Left lobe of liver (tissue), 2 donors: ENCODE measurements around the gene SLX9. TPM values are rescaled to one million over a fixed set of nuclear protein-coding genes. Genes with fewer than 3 reads are reported as not detected.

ENCODE experiments used
- ATAC-seq: fragments of 200-7000 bp; cut with Tn5 transposase; one replicate; pipeline ENCODE4 v1.9.1; 2020; ENCODE audit warnings: mild to moderate bottlenecking, moderate library complexity
- DNase-seq: peaks from one replicate; pipeline ENCODE4 v3.0.0-alpha.2; 2020; ENCODE audit warnings: low spot score
- total RNA-seq: library from RNA; stranded (reverse); gene quantifications from one replicate; pipeline ENCODE4 v1.2.1, GENCODE V29; 2021
- donor health status: DM: no; HTN: no; CAD: no; lungs with moderate emphysema.
- donor health status: DM: no; HTN: yes; CAD: no.

SLX9 gene
- total RNA-seq, 1 donor from 2014 or later: 19.1 TPM

DNA sequence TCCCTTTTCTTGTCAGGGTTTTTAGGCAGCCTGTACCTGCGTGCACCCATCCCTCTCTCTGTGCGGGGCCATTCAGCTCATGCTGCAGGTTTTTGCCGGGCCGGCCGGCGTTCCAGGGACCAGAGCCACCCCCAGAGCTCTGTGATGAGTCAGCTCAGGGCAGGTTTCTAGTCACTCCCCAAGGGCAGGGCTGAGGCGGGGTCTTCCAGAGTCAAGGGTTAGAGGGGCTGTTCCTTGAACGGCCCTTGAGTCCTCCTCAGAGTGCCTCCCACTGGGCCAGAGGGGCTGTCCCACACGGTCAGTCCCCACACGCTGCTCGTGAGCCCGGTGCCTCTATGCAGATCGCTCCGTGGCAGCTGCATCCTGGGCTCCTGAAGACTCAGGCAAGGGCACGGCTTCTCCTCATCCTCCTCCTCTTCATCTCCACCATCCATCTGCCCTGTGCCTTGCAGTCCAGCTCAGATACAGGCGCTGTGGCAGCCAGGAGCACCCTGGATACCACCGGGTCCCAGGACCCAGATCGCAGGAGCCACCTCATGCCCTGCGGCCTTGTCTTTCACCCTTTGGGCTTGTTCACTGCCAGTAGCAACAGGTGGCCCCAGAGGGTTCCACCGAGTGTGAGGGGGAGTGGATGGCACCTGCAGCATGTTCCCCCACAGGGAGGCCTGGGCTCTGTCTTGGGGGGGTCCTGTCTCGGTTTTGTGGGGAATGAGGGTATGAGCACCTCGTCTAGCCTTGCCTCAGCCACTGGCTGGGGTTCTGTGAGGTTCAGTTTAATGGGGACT lies 17.4 kb downstream of the SLX9 start:
- ATAC-seq (no peak), DNase-seq (no peak)

DNA sequence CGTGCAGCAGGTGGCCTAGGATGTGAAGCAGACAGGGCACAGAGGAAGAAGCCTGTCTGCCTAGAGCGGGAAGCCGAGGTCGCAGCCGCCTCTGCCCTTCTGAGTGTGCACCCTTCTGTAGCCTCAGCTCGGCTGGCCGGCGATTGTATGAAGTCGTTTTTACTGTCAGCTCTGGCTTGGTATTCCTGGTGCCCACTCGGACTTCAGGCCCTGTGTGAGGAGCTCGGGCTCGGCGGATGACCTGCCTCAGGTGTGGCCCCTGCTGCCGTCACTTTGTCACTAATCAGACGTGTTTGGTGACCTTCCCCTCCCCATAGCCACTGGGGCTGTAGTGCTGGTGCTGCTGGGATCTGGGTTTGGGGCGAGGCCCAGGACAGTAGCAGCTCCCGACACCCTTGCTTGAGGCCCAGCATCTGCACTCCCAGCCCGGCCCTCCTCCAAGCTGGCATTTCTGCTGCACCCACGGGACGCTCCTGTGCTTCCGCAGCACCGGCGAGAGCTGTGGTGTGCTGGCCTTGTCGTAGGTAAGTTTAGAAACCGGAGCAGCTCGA lies 18.1 kb downstream of the SLX9 start:
- ATAC-seq (no peak), DNase-seq (no peak)

DNA sequence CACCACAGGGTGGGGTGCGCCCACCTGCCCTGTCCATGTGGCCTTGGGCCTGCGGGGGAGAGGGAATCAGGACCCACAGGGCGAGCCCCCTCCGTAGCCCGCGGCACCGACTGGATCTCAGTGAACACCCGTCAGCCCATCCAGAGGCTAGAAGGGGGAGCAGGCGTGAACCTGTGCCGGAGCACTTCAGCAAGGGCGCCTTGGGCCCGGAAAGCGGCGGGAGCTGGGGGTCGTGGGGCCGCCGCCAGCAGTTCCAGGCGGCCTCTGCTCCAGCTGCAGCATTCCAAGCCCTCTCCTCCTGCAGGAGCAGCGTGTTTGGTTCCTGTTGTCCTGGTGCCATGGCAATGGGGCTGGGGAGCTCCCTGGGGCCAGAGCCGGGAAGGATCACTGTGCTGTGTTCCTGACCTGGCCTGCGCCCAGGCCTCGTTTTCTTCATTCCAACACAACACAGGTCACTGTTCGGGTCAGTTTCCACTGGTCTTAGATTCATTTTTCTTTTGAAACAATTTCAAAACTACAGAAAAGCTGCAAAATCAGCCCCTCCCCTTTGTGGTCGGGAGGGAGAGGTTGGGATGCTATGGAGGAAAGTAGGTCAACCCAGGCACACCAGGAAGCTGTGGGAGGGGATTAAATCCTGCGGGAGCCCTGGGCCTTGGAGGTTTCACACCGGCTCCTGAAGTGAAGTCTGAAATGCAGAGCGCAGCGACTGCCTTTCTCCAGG lies 18.8 kb downstream of the SLX9 start:
- peak; percentile 82 for ATAC-seq
- DNase-seq: peak; percentile 80

DNA sequence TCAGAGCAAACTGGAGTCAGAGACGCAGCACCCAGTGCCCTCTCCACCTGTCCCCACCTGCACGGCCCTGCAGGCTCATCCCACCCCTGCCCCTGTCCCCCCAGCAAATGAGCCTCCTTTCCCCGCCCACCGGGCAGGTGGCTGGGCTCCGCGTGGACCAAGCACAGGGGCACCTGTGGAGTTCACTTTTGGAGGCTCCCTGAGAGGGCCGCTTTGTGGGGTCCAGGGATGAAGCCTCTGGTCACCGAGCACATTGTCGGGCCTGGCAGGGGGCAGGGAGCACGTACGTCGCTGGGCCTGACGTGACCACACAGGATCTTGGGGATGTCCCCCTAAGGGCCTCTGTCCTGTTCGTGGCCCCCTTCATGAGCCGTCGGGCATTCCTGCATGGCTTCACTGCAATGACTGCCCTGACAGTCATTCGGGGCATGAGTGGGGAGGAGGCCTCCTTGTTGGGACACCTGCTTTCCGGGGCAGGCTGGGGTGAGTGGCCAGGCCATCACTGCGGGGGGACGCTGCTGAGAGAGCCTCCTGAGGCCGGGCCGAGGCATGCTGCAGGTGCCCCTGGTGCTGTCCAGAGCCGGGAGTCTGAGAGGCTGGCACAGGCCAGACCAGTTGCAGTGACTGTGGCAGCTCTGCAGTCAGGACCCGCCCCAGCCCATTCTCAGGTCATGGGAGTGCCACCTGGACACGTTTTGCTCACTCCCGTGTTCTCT lies 19.7 kb downstream of the SLX9 start:
- ATAC-seq (no peak), DNase-seq (no peak)

DNA sequence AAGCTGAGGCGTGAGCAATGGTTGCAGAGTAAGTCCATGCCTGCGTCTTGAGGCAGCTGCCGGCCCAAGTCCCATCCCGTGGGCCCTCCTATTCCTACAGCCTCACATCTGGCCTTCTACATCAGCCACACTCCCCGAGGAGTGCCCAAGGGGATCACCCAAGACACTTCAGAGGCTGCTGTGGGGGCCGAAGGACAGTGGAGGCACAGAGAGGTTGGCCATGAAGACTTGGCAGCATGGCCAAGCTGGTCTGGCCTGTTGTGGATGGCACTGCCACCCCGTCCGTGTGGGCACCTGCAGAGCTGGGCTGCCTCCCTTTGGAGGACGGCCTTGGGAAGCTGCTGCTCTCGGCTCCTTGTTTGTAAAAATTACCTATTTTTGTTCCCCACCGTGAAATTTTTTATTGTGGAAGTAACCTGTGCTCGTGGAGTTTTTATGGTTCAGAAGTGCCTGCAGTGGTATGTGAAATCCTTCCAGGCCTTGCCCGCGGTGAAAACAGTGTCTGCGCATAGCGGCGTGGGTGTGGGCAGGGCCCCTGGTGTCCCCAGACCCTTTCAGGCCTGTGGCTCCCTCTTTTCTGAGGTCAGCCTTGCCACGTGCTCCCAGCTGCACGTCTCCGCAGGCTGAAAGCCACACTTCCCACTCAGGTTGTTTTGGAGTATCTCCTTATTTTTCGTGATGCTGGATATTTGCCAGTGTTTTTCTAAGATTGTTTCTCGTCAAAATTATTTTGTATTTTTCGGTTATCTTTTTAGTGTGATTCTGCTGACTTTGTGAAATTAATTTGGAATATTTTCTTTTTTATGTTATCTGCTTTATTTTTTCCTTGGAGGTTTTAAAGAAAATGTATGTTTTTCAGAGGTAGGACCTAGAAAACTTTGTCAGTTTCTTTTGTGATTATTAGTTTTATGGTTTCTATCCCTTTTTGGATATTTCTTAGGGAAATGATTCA lies 20.6 kb downstream of the SLX9 start:
- ATAC-seq (no peak), DNase-seq (no peak)

DNA sequence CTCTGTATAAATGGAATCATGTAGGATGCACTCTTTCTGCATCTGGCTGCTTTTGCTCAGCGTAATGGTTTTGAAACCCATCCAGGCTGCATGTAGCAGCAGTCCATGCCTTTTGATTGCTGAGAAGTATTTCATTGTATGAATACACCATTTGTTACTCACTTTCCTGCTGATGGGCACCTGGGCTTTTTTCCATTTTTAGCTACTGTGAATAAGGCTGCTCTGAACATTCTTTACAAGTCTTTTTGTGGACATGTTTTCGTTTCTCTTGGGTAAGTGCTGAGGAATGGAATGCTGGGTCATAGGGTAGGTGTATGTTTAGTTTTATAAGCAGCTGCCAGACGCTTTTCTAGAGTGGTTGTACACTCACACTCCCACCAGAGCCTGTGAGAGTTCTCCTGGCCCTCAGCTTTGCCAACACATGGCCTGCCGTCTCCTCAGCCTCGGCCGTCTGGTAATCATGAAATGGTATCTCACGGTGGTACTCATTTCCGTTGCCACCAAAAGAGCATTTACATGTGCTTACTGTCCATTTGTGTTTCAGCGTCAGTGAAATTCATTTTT lies 22.7 kb downstream of the SLX9 start:
- DNase-seq (no peak), ATAC-seq (no peak)

DNA sequence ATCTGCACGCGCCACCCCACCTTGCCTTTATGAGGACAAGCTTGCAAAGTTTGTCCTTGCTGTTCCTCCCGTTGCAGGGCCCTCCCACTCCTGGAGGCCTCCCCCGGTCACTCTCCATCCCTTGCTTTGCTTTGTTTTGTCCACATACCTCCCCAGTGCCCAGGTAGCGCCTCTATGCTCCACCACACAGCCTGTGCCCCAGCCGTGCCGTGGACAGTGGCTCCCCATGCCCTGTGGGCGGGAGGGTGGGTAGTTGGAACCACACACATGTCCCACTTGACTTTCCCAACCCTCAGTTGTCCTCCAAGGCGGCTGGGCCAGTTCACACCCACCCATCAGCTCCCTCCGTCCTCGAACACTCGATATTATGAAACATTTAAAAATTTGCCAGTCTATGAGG lies 24.6 kb downstream of the SLX9 start:
- DNase-seq (no peak), ATAC-seq (no peak)

DNA sequence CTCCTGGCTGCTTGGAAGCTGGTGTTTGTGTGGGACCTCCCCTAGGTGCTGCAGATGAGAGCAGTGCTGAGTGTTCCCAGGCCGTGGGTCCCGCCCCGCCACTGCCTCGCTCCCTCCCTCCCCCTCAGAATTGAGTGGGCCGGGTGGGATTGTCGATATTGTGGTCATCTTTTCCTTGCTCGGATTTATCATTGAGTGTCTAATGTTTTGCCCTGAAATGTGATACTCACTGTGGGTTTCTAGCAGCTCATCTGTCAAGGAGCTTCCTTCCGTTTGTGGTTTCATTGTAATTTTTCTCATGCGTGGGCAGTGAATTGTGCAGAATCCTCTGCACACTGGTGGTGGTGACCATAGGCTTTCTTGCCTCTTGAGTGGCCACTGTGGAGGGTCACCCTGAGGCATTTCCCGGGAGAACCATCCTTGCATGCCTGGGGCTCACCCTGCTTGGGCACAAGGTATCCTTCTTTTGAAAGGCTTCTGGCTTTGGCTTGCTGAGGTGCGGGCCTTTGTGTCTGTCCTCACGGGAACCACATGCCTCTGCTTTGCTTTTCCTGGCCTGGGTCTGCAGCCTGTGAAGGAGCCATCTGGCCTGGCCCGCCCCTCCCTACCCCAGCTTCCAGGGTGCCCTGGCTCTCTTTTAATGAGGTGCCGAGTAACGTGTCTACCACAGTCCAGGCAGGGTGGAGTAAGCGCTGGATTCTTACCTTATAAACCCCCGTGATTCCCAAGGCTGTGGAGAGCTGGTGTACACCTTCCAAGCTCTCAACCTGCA lies 25.6 kb downstream of the SLX9 start:
- ATAC-seq: no peak
- no peak for DNase-seq

DNA sequence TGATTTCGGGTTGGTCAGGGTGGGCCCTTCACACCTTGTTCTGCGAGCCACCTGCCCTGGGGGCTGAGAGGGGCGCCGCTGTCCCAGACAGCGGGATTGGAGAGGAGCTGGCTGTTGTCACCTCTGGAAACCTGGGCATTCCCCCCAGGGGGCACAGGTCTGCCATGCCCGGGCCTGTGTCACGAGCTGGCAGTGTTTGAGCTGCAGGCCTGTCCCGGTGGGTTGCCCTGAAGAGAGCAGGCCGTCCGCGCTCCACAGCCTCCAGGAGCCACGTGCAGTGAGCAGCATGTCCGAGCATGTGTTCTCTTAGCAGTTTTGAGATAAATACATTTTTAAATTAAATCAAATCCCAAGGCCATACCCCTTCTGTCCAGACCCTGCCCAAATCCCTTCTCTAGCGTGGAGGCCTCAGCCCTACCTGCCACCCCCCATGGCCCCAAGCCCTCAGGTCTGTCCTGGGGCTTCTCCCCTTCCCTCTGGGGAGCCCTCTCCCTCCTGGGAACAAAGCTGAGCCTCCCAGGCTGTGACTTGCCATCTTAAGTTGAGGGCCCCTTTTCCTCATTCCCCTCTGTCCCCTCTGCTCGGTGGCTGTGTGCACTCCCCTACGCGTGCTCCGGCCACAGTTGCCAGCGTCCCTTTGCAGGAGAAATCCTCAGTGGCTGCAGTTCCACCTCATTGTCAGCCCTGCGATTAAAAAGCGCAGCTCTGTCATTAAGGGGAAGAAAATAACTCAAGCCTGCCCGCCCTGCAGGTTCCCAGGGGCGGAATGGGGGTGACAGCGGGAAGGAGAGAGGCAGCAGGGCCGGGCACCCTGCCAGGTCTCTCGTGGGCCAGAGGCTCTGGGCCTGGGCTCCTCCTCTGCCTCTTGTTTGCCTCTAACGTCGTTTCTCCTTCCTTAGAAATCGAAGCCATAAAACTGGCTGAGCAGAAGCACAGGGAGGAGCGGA lies 26.6 kb downstream of the SLX9 start:
- DNase-seq: no peak
- ATAC-seq: no peak

DNA sequence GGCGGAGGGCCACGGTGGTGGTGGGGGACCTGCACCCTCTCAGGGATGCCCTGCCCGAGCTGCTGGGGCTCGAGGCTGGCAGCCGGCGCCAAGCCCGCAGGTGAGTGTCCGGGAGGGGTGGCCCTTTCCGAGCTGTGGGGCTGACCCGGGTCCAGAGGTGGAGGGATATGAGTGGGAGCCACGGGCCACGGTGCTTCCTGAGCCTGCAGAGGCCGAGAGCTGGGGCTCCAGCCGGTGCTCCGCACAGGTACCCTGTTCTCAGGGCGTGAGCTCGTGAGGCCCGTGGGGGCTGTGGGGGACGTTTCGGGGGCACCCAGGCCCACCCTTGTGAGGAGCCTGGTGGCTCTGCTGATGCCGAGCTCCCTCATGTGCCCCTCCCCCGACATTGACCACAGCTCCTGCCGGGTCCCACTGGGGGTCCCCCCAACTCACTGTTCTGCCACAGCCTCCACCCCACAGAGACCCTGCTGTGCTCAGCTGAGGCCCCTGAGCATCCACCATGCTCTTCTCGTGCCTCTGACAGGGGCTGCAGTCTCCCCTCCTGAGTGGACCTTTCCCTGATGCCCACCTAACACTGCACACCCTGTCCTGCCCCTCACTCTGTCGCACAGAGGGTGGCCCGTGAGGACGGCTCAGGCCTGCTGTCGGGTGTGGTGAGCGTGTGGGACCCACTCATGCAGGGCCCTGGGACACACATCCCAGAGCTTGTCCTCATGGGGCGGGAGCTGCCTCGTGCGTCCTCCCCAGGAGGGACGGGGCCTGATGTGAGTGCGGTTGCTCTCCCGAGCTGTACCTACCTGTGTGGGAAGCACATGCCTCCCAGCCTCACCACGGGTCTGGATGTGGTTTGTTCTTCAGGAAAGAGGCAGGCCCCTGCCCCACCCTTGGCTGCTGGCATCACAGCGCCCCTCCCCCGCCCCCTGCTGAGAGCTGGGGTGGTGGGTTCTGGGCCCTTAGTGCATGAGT lies 27.5 kb downstream of the SLX9 start:
- DNase-seq (no peak), ATAC-seq (peak; percentile 31)

DNA sequence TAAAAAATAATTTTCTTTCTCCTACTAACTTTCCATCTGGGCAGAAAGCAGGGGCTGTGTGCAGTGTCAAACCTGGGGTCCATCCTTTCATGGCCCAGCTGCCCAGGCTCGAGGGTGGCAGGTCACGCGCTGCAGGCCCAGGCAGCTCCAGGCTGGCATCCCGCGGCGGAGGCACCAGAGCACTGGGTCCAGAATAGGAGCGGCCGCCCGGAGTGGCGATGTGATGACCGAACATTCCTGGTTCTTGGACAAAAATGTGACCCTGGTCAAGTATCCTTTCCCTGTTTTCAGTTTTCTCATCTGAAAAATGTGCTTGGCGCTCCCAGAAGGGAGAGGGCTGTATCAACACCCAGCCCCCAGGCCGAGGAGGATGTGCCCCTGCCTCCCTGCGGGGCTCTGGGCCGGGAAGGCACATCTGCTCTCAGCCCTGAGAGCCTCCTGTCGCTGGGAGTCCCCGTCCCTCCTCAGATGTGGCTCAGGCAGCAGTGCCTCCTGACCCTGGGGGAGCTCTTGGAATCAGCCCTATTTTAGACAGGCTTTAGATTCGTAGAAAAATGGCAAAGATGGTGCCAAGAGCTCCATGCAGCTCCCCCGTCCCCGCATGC lies 29.3 kb downstream of the SLX9 start:
- no peak for ATAC-seq
- no peak for DNase-seq

DNA sequence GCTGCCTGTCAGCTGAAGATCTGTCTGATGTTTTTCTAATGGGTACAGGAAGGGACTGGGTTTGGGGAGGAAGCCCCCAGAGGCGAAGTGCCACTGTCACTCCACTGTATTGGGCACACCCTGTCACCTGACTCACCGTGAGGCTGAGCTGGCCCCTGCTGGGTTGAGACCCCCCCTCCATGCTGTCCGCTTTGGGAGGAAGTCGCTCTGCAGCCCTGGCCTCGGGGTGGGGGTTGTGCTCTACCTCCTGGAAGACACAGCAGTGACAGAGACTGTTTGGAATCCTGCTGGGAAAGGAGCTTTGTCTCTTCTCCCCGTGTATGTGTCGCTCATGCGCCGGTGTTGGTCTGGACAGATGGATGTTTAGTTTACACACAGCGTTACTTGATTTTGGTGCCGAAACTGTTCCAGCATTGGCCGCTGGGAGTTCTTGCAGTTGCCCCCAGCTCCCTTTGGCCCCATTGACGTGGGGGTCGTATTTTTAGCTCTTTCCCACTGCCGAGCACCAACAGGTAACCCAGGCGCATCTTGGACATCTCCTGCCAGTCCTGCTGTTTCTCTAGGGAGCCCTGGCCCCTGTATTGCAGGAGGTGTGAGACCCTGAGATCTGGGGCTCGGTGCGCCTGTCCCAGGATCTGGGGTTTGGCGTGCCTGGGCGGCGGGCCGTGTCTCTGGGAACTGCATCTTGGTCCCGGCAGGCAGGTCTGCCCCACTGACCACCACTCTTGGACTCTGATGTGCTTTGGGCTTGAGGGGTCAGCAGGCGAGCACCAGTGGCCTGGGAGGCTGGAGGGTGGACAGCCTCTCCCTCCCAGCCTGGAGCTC lies 30.3 kb downstream of the SLX9 start:
- ATAC-seq: no peak
- DNase-seq: no peak

DNA sequence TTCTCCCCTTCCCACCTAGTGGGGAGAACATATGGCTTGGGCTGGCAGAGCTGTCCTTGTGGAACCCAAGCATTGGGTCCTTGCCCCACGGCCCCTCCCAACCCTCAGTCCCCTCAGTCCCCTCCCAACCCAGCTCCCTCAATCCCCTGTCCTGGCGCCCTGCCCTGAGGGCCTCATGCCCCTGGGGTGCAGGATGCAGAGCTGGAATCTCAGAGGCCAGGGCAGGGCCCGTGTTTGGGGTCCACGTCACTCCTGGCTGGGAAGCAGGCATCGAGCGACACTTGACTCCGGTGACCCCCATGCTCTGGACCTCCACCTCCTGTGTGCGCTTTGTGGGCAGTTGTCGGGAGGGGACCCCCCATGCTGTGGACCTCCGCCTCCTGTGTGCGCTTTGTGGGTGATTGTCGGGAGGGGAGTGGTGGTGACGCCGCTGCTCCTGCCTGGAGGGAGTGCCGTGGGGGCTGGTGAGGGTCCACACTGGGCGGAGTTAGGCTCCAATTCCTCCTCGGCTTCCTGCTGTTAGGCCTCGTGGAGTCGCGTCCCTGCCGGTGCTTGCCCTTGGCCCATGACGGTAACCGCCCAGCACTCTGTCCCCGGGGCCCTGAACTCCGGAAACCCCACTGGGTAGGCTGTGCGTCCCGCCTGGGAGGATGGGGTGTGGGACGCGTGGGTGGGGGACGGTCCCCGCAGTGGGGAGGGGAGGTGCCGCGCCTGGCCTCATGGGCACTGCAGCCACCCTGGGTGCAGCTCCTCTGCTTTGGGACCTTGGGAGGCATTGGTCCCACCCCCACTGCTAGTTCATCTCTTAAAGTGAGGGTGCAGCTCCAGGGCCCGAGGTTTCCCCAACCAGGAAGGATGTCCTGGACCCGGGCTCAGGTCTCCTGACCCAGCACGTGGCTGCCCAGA lies 31.2 kb downstream of the SLX9 start:
- DNase-seq (no peak), ATAC-seq (no peak)

DNA sequence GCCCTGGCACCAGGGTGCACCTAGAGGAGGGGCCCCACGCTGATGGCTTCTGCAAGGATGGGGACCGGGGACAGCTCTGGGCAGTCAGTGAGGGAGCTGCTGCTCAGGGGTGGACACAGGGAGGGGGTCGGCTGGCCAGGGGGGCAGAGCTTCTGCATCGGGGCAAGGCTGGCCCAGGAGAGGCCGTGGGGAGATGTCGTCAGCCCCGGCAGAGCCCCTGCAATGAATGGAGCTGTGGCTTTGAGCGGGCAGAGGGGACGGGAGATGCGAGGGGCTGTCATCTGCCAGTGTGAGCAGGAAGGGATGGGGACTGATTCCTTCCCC lies 31.8 kb downstream of the SLX9 start:
- ATAC-seq: no peak
- DNase-seq: no peak

DNA sequence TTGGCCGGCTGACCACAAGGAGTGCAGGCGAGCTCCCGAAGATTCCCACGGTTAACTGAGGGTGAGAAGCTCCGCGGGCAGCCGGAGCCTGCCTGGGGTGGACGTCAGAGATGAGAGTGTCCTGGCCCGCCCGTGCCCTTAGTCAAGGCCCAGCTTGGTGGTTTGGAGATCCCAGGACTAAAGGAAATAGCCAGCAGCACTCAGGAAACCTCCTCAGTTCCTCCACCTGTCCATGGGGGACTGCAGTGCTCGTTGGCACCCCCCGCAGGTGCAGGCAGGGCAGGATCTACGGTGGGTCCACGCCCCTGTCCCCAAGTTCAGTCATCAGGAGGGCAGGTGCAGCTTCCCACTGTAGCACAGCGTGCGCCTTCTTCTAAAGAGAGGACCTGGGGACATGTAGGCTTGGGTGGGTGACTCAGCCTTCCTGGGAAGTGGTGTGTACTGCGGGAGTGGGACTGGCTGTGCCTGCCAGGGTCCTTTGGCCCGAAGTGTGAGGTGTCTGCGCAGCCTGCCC lies 32.5 kb downstream of the SLX9 start:
- no peak for ATAC-seq
- no peak for DNase-seq
